Heart left ventricle (tissue), 13 donors: ENCODE results near the gene PROK2.

Source experiments
- CTCF ChIP-seq, 12 donors: fragments of 200-600 bp; sonication (generic) in 4 of 12; IDR thresholded peaks; one replicate each; pipeline versions ENCODE4 v1.5.0 to v1.8.0; 2018 to 2022; ENCODE audit warnings: antibody characterized with exemption in 12 of 12, mild to moderate bottlenecking in 5 of 12
- POLR2A ChIP-seq, 2 donors: fragments of 450-650 bp; IDR thresholded peaks; one replicate each; pipeline ENCODE4 v1.6.1; 2017; ENCODE audit warnings: antibody characterized with exemption in 2 of 2, mild to moderate bottlenecking in 2 of 2, moderate library complexity in 2 of 2
- donor health status: ischemic (EF 13 %, LVEDD 7.1; RV severe dilation, severe dysfunction).
- donor health status: DM: no; HTN: yes; CAD: no.
- donor health status: DM: no; HTN: no; CAD: no.
- donor health status: ischemic (EF 25% LVEDD 6.9; RV normal size, moderate dysfunction).
- donor health status: ischemic (EF 25% LVEDD 5.7; RV mildly dilated, moderate dysfunction).
- donor health status: ischemic (EF 35%, LVEDD 5.7; RV mildly dilated, moderate dysfunction).
- donor health status: nonischemic (EF 11% LVEDD 7.7; RV severe dilation, severe dysfunction).
- donor health status: DM: yes; HTN: yes; CAD: no.
- donor health status: PGD.
- donor health status: ischemic (EF 29% LVEDD 5.4; RV normal size, mild dysfunction).
- donor health status: nonischemic (EF 23%, LVEDD 6.1; RV moderate dilation, normal function).

DNA sequence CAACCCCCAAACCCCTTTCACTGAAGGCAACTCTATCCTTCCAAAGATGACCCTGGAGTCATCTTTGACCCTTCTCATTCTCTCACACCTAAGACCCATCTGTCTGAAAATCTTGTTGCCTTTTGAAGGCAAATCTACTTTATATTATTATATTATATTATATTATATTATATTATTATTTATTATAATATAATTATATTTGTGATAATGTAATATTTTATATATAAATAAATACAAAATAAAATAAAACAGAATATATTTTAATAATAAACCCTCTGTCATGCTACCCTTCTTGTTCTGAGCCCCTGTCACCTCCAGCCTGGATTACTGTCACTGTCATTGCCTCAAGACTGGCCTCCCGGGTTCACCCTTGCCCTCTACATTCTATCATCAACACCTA, 5.0 kb upstream of the PROK2 start:
- TF ChIP-seq CTCF (IDR thresholded peaks at IDR 0.05) (no peak), POLR2A (IDR thresholded peaks at IDR 0.05) (no peak)
